Progenitor cell of endocrine pancreas (in vitro differentiated cells): ENCODE results near the gene ZBTB5. TPM values are rescaled to one million over a fixed set of nuclear protein-coding genes. Genes with fewer than 3 reads are reported as not detected.

Experiments
- DNase-seq: peaks from one replicate; pipeline ENCODE4 v3.0.0; 2021; ENCODE audit warnings: low spot score; ENCODE audit not compliant: unreplicated experiment
- H3K27ac Mint-ChIP-seq: 2 replicates; pipeline ENCODE4 v1.8.0; 2021; ENCODE audit warnings: mild to moderate bottlenecking, moderate library complexity, mixed read lengths
- H3K27me3 Mint-ChIP-seq: 2 replicates; pipeline ENCODE4 v1.8.0; 2021; ENCODE audit warnings: mixed read lengths
- H3K36me3 Mint-ChIP-seq: 2 replicates; pipeline ENCODE4 v1.8.0; 2022; ENCODE audit warnings: mixed read lengths; ENCODE audit not compliant: insufficient read depth
- H3K4me1 Mint-ChIP-seq: 2 replicates; pipeline ENCODE4 v1.8.0; 2021; ENCODE audit warnings: low read depth, mixed read lengths
- H3K4me3 Mint-ChIP-seq: 2 replicates; pipeline ENCODE4 v1.8.0; 2021; ENCODE audit warnings: low read depth, mild to moderate bottlenecking, moderate library complexity, mixed read lengths
- H3K9me3 Mint-ChIP-seq: 2 replicates; pipeline ENCODE4 v1.8.0; 2021; ENCODE audit warnings: low read depth, mixed read lengths
- total RNA-seq: library from RNA; stranded (reverse); gene quantifications from 2 replicates; pipeline ENCODE4 v1.2.1, GENCODE V29; 2021
- TF ChIP-seq, protein P1 (sequence below): fragments of 200-600 bp; sonication (generic); IDR thresholded peaks from one replicate; pipeline ENCODE4 v1.5.0; 2021; ENCODE audit warnings: antibody characterized with exemption, mild to moderate bottlenecking; ENCODE audit not compliant: unreplicated experiment

The ZBTB5 gene
- total RNA-seq, 1 donor from 2014 or later, result 21.2 TPM

DNA sequence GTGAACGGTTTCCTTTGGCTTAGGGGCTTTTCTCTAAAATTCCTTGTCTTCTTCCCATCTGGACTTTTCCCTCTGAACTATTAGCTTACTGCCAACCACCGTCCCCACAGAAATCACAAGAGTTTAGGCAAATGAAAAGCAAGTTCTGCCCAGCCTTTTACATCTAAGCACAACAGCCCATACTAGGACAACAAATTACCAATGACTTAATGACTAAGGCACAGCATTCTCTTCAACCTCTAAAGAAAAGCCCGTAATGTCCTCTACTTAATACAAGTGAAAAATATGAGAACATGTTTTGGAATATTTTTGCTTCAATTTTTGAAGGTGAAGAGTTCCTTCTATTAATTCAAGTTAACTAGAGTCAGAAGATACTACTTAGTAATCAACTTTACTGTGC, 1.2 kb downstream of the ZBTB5 start:
- DNase-seq, result no peak
- H3K9me3 Mint-ChIP-seq, result no peaks in the 10 kb centered on the region
- peaks cover 29% of the 10 kb centered on the region for H3K4me1 Mint-ChIP-seq
- H3K4me3 Mint-ChIP-seq, result peak overlapping the region; percentile 98
- H3K27ac Mint-ChIP-seq, result peak overlapping the region; percentile 100
- no peaks in the 10 kb centered on the region for H3K27me3 Mint-ChIP-seq
- peaks cover 6% of the 10 kb centered on the region for H3K36me3 Mint-ChIP-seq
- TF ChIP-seq, protein P1, sequence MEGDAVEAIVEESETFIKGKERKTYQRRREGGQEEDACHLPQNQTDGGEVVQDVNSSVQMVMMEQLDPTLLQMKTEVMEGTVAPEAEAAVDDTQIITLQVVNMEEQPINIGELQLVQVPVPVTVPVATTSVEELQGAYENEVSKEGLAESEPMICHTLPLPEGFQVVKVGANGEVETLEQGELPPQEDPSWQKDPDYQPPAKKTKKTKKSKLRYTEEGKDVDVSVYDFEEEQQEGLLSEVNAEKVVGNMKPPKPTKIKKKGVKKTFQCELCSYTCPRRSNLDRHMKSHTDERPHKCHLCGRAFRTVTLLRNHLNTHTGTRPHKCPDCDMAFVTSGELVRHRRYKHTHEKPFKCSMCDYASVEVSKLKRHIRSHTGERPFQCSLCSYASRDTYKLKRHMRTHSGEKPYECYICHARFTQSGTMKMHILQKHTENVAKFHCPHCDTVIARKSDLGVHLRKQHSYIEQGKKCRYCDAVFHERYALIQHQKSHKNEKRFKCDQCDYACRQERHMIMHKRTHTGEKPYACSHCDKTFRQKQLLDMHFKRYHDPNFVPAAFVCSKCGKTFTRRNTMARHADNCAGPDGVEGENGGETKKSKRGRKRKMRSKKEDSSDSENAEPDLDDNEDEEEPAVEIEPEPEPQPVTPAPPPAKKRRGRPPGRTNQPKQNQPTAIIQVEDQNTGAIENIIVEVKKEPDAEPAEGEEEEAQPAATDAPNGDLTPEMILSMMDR, result no peak

DNA sequence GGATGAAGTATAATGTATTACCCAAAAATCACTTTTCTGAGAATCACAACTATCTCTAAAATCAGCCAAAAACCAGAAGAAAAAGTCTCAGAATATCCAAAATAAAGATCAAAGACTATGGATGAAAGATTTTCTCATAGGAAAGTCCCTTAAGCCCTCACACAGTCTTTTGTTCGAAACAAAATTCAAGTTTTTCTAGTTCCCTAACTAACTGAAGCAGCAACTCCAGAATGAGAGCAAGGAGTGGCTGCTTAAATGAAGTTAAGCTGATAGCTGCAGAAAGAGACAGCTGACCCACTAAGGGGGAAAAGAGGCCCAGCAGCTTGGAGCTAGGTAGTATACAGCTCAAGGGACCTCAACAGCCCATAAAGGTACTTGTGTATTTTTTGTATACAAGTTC, 8.4 kb downstream of the ZBTB5 start:
- H3K36me3 Mint-ChIP-seq, result peaks cover 10% of the 10 kb centered on the region
- H3K27ac Mint-ChIP-seq, result peak overlapping the region; percentile 59
- no peaks in the 10 kb centered on the region for H3K27me3 Mint-ChIP-seq
- TF ChIP-seq, protein P1, result no peak
- no peak overlapping the region for H3K4me3 Mint-ChIP-seq
- no peak for DNase-seq
- H3K9me3 Mint-ChIP-seq, result no peaks in the 10 kb centered on the region
- H3K4me1 Mint-ChIP-seq, result peaks cover 12% of the 10 kb centered on the region

DNA sequence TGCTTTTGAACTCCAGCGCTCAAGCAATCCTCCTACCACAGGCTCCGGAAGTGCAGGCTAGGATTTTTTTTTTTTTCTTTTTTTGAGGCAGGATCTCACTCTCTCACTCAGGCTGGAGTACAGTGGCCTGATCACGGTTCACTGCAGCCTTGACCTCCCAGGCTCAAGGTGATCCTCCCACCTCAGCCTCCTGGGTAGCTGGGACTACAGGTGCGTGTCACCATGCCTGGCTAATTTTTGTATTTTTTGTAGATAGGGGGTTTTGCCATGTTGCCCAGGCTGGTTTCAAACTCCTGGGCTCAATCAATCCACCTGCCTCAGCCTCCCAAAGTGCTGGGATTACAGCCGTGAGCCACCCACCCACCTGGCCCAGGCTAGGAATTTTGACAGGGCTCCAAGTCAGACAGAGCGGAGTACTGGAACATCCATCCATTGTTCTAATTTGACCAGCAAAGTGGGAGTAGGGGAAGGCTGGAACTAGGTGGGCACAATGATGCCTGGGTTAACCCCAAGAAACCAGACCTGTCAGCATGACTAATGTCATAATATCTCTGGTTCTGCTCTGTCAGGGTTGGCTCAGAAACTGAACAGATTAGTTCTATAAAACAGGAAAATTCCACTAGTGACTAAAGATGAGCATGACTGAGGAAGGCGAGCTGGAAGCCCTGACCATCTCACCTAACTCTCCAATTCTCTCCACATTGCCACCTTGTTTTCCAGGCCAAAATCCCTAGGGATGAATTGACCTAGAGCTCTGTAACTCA, 9.2 kb downstream of the ZBTB5 start:
- Mint-ChIP-seq H3K36me3 (peaks cover 10% of the 10 kb centered on the region), H3K4me1 (peaks cover 10% of the 10 kb centered on the region), H3K4me3 (no peak overlapping the region), H3K9me3 (no peaks in the 10 kb centered on the region), H3K27ac (no peak overlapping the region), H3K27me3 (no peaks in the 10 kb centered on the region)
- DNase-seq, result no peak
- TF ChIP-seq, protein P1, result no peak

DNA sequence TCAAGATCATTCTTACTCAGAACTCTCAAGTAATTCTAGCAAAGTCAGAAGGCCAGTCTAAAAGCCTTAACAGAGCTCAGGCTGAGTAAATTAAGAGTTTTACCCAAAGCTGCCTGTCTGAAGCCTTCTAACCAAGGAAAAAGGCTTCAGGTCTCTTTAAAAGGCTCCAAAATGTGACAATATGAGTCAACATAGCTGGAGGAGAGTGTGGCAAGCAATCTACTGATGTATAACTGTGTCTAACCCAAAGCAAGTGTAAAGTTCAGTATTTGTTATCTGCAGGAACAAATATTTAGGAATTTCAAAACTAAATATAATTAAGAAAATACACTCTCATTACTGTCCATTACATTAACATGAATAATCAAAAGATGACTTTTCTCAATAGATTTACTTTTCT, 11.0 kb downstream of the ZBTB5 start:
- Mint-ChIP-seq H3K4me3 (no peak overlapping the region), H3K36me3 (peaks cover 14% of the 10 kb centered on the region), H3K27ac (no peak overlapping the region)

DNA sequence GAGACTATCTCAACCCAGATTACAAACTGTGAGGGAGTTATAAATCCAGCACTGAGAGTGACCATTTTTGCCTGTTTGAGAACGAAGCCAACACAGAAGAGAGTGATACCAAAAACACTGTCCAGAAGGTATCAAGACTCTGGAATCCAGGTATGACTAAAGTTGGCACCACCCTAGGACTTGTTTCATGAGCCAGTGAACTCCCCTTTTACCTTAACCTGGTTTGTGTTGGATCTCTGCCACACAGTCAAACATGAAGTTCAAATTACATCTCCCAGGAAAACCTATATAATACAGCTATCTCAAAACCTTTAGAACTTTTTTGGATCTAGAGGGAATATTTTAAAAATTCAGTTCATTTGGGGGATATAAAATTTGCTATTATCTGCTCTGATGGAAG, 11.4 kb downstream of the ZBTB5 start:
- DNase-seq, result no peak
- H3K4me3 Mint-ChIP-seq, result no peak overlapping the region
- no peaks in the 10 kb centered on the region for H3K9me3 Mint-ChIP-seq
- TF ChIP-seq, protein P1, result no peak
- no peaks in the 10 kb centered on the region for H3K27me3 Mint-ChIP-seq
- H3K27ac Mint-ChIP-seq, result no peak overlapping the region
- H3K4me1 Mint-ChIP-seq, result peaks cover 6% of the 10 kb centered on the region
- peaks cover 14% of the 10 kb centered on the region for H3K36me3 Mint-ChIP-seq

More for the DNA sequence above, 11.0 kb downstream of the ZBTB5 start:
- H3K4me1 Mint-ChIP-seq, result peaks cover 6% of the 10 kb centered on the region
- TF ChIP-seq, protein P1, result no peak
- H3K27me3 Mint-ChIP-seq, result no peaks in the 10 kb centered on the region
- no peaks in the 10 kb centered on the region for H3K9me3 Mint-ChIP-seq
- no peak for DNase-seq
